ENCODE data around the gene AGTR2. TPM values are rescaled to one million over a fixed set of nuclear protein-coding genes. Genes with fewer than 3 reads are reported as not detected.
"Not testable (repeated sequence)": the region's sequence is repeated elsewhere in the genome, so short reads cannot be mapped to it uniquely, and the experiment has no call there.

Gene AGTR2
- total RNA-seq (1 to 10 TPM in 1 of 4 donors, under 1 TPM in 3; 0.11 to 2.7 (median 0.60) TPM), polyA plus RNA-seq (0.25 TPM)
- long read RNA-seq, donor 1: 0 reads
- long read RNA-seq, donor 2: 0 reads
- long read RNA-seq, donor 3: 0 reads
- long read RNA-seq, donor 4, partial matches to known transcripts: 0 of 2 reads
- long read RNA-seq, donor 4, other reads (novel, unspliced or antisense): 0 of 2 reads

GRCh38 chrX:116170511-116170910 is at the start of gene AGTR2:
Gene AGTR2, plus strand, starts transcription at chrX:116170744. Its CDS starts 1,537 bp downstream, at chrX:116172281.
- Histone ChIP-seq H3K9me3 (ENCODE audit: control insufficient read depth, low read length) (no peaks in the 10 kb centered on the region), H3K27me3 (ENCODE audit: control insufficient read depth, insufficient read depth) (no peaks in the 10 kb centered on the region), H3K4me1 (ENCODE audit: control insufficient read depth, insufficient read depth, low read length) (no peaks in the 10 kb centered on the region), H3K4me3 (ENCODE audit: low read length) (no peak within 1 kb of the TSS), H3K27ac (ENCODE audit: low read length) (no peak within 1 kb of the TSS)
- ATAC-seq: no peak
- 33% methylated on average over 3 of the region's 3 CpGs for whole genome bisulfite sequencing
- intact Hi-C loops (cut with DNase I): no loop called here
- no peak for DNase-seq

GRCh38 chrX:116135277-116135676 is 35.3 kb upstream of the AGTR2 start:
- intact Hi-C loops (cut with DNase I): no loop called here

GRCh38 chrX:116141270-116141669 is 29.3 kb upstream of the AGTR2 start:
- H3K4me1 ChIP-seq (ENCODE audit: control insufficient read depth, insufficient read depth, low read length); intact Hi-C loops (cut with DNase I); H3K9me3 ChIP-seq (ENCODE audit: control insufficient read depth, low read length); H3K27me3 ChIP-seq (ENCODE audit: control insufficient read depth, insufficient read depth); DNase-seq; H3K27ac ChIP-seq (ENCODE audit: low read length); ATAC-seq; H3K4me3 ChIP-seq (ENCODE audit: low read length): not testable (repeated sequence)
- whole genome bisulfite sequencing: 74% methylated on average over 1 of the region's 1 CpG

More at GRCh38 chrX:116135277-116135676, 35.3 kb upstream of the AGTR2 start:
- 79% methylated on average over 1 of the region's 1 CpG for WGBS
- Histone ChIP-seq H3K9me3 (ENCODE audit: control insufficient read depth, low read length) (no peaks in the 10 kb centered on the region), H3K4me1 (ENCODE audit: control insufficient read depth, insufficient read depth, low read length) (no peaks in the 10 kb centered on the region), H3K27ac (ENCODE audit: low read length) (no peak overlapping the region), H3K27me3 (ENCODE audit: control insufficient read depth, insufficient read depth) (no peaks in the 10 kb centered on the region), H3K4me3 (ENCODE audit: low read length) (no peak overlapping the region)
- DNase-seq (no peak), ATAC-seq (no peak)

GRCh38 chrX:116142976-116143375 is 27.6 kb upstream of the AGTR2 start:
- no peak overlapping the region for H3K27ac ChIP-seq (ENCODE audit: low read length)
- no peak for ATAC-seq
- 31% methylated on average over 2 of the region's 2 CpGs for WGBS

GRCh38 chrX:116172976-116173375 is 2.4 kb downstream of the AGTR2 start:
- DNase-seq (no peak), ATAC-seq (no peak)
- H3K27ac ChIP-seq (ENCODE audit: low read length): no peak overlapping the region
- 43% methylated on average over 9 of the region's 9 CpGs for WGBS
- intact Hi-C loops (cut with DNase I): no loop called here
- H3K9me3 ChIP-seq (ENCODE audit: control insufficient read depth, low read length): no peaks in the 10 kb centered on the region
- H3K4me1 ChIP-seq (ENCODE audit: control insufficient read depth, insufficient read depth, low read length): no peaks in the 10 kb centered on the region
- no peaks in the 10 kb centered on the region for H3K27me3 ChIP-seq (ENCODE audit: control insufficient read depth, insufficient read depth)
- H3K4me3 ChIP-seq (ENCODE audit: low read length): no peak overlapping the region

More at GRCh38 chrX:116142976-116143375, 27.6 kb upstream of the AGTR2 start:
- Histone ChIP-seq H3K9me3 (ENCODE audit: control insufficient read depth, low read length) (no peaks in the 10 kb centered on the region), H3K4me1 (ENCODE audit: control insufficient read depth, insufficient read depth, low read length) (no peaks in the 10 kb centered on the region), H3K4me3 (ENCODE audit: low read length) (no peak overlapping the region), H3K27me3 (ENCODE audit: control insufficient read depth, insufficient read depth) (no peaks in the 10 kb centered on the region)
- intact Hi-C loops (cut with DNase I): no loop called here
- no peak for DNase-seq

GRCh38 chrX:116181300-116181699 is 10.8 kb downstream of the AGTR2 start:
- ATAC-seq: no peak
- Histone ChIP-seq H3K27me3 (ENCODE audit: control insufficient read depth, insufficient read depth) (no peaks in the 10 kb centered on the region), H3K4me3 (ENCODE audit: low read length) (no peak overlapping the region), H3K9me3 (ENCODE audit: control insufficient read depth, low read length) (no peaks in the 10 kb centered on the region), H3K27ac (ENCODE audit: low read length) (no peak overlapping the region), H3K4me1 (ENCODE audit: control insufficient read depth, insufficient read depth, low read length) (no peaks in the 10 kb centered on the region)
- no peak for DNase-seq
- intact Hi-C loops (cut with DNase I): no loop called here
- WGBS: 76% methylated on average over 1 of the region's 1 CpG

GRCh38 chrX:116185163-116185562 is 14.6 kb downstream of the AGTR2 start:
- Histone ChIP-seq H3K4me3 (ENCODE audit: low read length) (no peak overlapping the region), H3K27me3 (ENCODE audit: control insufficient read depth, insufficient read depth) (no peaks in the 10 kb centered on the region), H3K27ac (ENCODE audit: low read length) (no peak overlapping the region), H3K4me1 (ENCODE audit: control insufficient read depth, insufficient read depth, low read length) (no peaks in the 10 kb centered on the region), H3K9me3 (ENCODE audit: control insufficient read depth, low read length) (no peaks in the 10 kb centered on the region)
- no peak for DNase-seq
- intact Hi-C loops (cut with DNase I): no loop called here
- no peak for ATAC-seq

- ATAC-seq: no peak
- no peak overlapping the region for H3K27ac ChIP-seq (ENCODE audit: low read length)
- no peaks in the 10 kb centered on the region for H3K9me3 ChIP-seq (ENCODE audit: control insufficient read depth, low read length)
- no peaks in the 10 kb centered on the region for H3K27me3 ChIP-seq (ENCODE audit: control insufficient read depth, insufficient read depth)
- no peaks in the 10 kb centered on the region for H3K4me1 ChIP-seq (ENCODE audit: control insufficient read depth, insufficient read depth, low read length)
- H3K4me3 ChIP-seq (ENCODE audit: low read length): no peak overlapping the region
- intact Hi-C loops (cut with DNase I): no loop called here
- no peak for DNase-seq
Observed at GRCh38 chrX:116194649-116195048, 24.1 kb downstream of the AGTR2 start.

- Histone ChIP-seq H3K27me3 (ENCODE audit: control insufficient read depth, insufficient read depth) (no peaks in the 10 kb centered on the region), H3K27ac (ENCODE audit: low read length) (no peak overlapping the region), H3K9me3 (ENCODE audit: control insufficient read depth, low read length) (no peaks in the 10 kb centered on the region), H3K4me1 (ENCODE audit: control insufficient read depth, insufficient read depth, low read length) (no peaks in the 10 kb centered on the region), H3K4me3 (ENCODE audit: low read length) (no peak overlapping the region)
- intact Hi-C loops (cut with DNase I): no loop called here
- ATAC-seq: no peak
- WGBS: 24% methylated on average over 3 of the region's 3 CpGs
- DNase-seq: no peak
Observed at GRCh38 chrX:116198235-116198634, 27.7 kb downstream of the AGTR2 start.

- intact Hi-C loops (cut with DNase I): no loop called here
- Histone ChIP-seq H3K27me3 (ENCODE audit: control insufficient read depth, insufficient read depth) (no peaks in the 10 kb centered on the region), H3K27ac (ENCODE audit: low read length) (no peak overlapping the region), H3K4me3 (ENCODE audit: low read length) (no peak overlapping the region), H3K4me1 (ENCODE audit: control insufficient read depth, insufficient read depth, low read length) (no peaks in the 10 kb centered on the region), H3K9me3 (ENCODE audit: control insufficient read depth, low read length) (no peaks in the 10 kb centered on the region)
- ATAC-seq (no peak), DNase-seq (no peak)
- 67% methylated on average over 3 of the region's 3 CpGs for WGBS
Observed at GRCh38 chrX:116198810-116199209, 28.3 kb downstream of the AGTR2 start.

- no peaks in the 10 kb centered on the region for H3K9me3 ChIP-seq (ENCODE audit: control insufficient read depth, low read length)
- 7% methylated on average over 3 of the region's 3 CpGs for WGBS
- H3K4me3 ChIP-seq (ENCODE audit: low read length): no peak overlapping the region
- DNase-seq (no peak), ATAC-seq (no peak)
- intact Hi-C loops (cut with DNase I): no loop called here
- no peaks in the 10 kb centered on the region for H3K4me1 ChIP-seq (ENCODE audit: control insufficient read depth, insufficient read depth, low read length)
- no peak overlapping the region for H3K27ac ChIP-seq (ENCODE audit: low read length)
- no peaks in the 10 kb centered on the region for H3K27me3 ChIP-seq (ENCODE audit: control insufficient read depth, insufficient read depth)
Observed at GRCh38 chrX:116204932-116205331, 34.4 kb downstream of the AGTR2 start.

GRCh38 chrX:116213262-116213661 is 42.7 kb downstream of the AGTR2 start:
- DNase-seq: no peak
- Histone ChIP-seq H3K9me3 (ENCODE audit: control insufficient read depth, low read length) (no peaks in the 10 kb centered on the region), H3K27ac (ENCODE audit: low read length) (no peak overlapping the region), H3K4me3 (ENCODE audit: low read length) (no peak overlapping the region), H3K27me3 (ENCODE audit: control insufficient read depth, insufficient read depth) (no peaks in the 10 kb centered on the region), H3K4me1 (ENCODE audit: control insufficient read depth, insufficient read depth, low read length) (no peaks in the 10 kb centered on the region)
- ATAC-seq: no peak
- intact Hi-C loops (cut with DNase I): no loop called here

Data from right cardiac atrium (tissue), 5 donors.